ENCODE results near the gene WNT6. TPM values are rescaled to one million over a fixed set of nuclear protein-coding genes. Genes with fewer than 3 reads are reported as not detected.

The WNT6 gene
- total RNA-seq, 2 experiments from 2014 or later = not detected

DNA sequence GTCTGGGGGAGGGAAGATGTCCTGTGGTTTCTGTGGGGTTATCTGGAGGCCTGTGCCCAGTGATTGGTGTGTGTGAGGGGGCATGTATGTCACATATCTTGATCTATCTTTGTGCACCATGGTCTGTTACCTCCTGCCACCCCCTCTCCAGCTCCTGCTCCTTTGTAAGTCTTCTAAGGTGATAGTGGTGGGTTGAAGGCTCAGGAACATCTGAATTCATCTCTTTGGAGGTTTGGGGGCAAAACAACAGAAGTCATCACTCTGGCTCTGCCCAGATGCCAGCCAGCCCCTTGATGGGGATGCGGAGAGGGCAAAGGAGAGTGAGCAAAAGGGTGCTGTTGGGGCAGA is 2.7 kb upstream of the WNT6 start:
- no peaks in the 10 kb centered on the region for H3K36me3 Mint-ChIP-seq
- no peak overlapping the region for H3K4me3 Mint-ChIP-seq
- ATAC-seq (ENCODE audit: low read depth) (no peak), DNase-seq (peak; percentile 25)
- no peak overlapping the region for H3K27ac Mint-ChIP-seq
- peaks cover 12% of the 10 kb centered on the region for H3K4me1 Mint-ChIP-seq
- POLR2A ChIA-PET = no interaction called here
- peaks cover 85% of the 10 kb centered on the region for H3K27me3 Mint-ChIP-seq
- no peaks in the 10 kb centered on the region for H3K9me3 Mint-ChIP-seq

DNA sequence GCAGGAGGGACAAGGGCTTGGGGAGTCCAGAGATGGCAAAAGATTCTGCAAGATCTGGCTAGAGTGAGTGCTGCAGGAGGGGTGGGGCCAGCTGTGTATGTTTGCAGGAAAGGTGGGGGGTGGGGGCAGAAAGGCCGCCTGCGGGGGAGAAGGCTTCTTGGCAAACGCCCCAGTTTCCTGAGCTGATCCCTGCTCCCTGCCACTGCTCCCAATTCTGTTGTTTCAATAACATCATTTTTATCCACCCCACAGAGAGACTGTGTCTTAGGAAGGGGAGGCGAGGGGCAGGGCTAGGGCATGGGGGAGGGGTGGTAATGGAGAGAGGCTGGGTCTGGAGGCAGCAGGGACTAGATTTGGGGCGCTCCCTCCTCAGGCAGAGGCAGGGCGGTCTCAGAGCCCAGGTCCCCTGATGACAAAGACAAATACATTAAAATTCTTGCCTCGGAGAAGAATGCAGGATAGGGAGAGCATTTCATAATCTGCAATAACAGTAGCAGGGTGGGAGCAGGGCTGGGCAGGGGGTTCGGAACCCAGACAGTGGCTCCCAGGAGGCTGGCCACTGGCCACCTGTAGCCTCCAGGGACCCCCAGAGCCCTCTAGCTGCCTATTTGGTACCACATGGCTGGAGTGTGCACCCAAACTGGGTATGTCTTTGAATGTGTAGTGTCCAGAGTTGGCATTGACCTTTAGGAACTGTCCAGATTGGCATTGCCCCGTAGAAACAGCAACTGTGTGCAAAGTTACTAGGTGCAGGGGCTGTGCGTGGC is 2.1 kb upstream of the WNT6 start:
- Mint-ChIP-seq H3K27me3 (peaks cover 89% of the 10 kb centered on the region), H3K27ac (no peak overlapping the region), H3K9me3 (no peaks in the 10 kb centered on the region), H3K4me3 (no peak overlapping the region), H3K36me3 (no peaks in the 10 kb centered on the region), H3K4me1 (peaks cover 12% of the 10 kb centered on the region)
- DNase-seq = no peak
- ATAC-seq (ENCODE audit: low read depth) = no peak
- POLR2A ChIA-PET = no interaction called here

DNA sequence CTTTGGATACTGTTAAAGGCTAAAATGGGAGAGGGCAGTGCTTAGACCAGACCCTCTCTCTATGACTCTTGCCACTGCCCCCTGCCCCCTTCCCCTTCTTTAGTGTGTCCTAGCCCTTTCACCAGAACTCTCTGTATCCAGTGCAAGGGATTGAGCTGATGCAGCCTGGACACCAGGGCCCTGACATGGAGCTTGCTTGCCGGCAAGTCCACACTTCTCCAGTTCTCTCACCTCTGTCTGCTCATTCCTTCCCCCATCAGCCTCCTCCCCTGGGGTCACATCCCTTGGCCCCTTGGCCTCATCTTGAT is 1.5 kb upstream of the WNT6 start:
- POLR2A ChIA-PET = no interaction called here
- H3K36me3 Mint-ChIP-seq = no peaks in the 10 kb centered on the region
- peaks cover 12% of the 10 kb centered on the region for H3K4me1 Mint-ChIP-seq
- no peak overlapping the region for H3K27ac Mint-ChIP-seq
- DNase-seq = no peak
- H3K27me3 Mint-ChIP-seq = peaks cover 89% of the 10 kb centered on the region
- no peak for ATAC-seq (ENCODE audit: low read depth)
- no peak overlapping the region for H3K4me3 Mint-ChIP-seq
- H3K9me3 Mint-ChIP-seq = no peaks in the 10 kb centered on the region

DNA sequence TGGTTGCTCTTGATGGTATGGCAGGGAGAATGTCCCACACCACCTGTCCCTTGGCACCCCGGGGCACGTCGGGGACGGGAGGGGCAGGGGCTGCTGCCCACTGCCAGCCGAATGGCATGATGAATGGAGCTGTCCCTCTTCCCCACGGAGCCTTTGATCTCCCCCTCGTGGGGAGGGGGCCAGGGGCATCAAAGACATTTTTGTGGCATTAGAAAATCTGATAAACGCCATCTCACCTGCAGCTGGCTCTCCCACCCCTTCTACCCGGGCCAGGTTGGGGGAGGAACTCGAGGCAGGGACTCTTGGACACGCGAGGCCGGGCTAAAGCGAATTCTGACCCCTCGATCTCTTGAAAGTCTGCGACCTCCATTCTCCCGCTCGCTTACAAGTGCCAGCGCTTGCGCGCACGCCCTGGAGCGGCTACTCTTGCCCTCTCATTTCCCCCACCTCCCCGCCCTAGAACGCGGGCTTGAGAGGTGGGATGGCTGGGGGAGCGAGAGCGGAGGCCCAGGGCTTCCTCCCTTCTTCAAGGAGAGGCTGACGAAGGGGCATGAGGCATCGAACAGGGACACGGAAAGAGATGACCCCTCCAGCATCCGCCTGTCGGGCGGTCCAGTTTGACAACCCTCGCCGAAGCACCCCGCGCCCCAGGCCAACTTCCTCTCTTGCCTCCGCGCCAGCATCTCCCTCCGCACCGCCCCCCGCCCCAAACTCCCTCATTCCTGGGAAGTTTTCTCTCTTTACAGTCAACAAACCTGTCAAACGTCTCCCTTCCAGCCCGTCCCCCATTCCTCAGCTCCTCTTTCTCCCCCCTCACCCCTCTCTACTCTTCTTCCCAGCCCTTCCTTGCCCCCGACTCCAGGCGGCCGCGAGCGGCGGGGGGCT is 692 bp upstream of the WNT6 start:
- Mint-ChIP-seq H3K27ac (no peak overlapping the region), H3K27me3 (peaks cover 89% of the 10 kb centered on the region), H3K9me3 (no peaks in the 10 kb centered on the region), H3K36me3 (no peaks in the 10 kb centered on the region), H3K4me1 (peaks cover 10% of the 10 kb centered on the region), H3K4me3 (peak overlapping the region; percentile 37)
- ATAC-seq (ENCODE audit: low read depth) (no peak), DNase-seq (no peak)
- POLR2A ChIA-PET = no interaction called here

DNA sequence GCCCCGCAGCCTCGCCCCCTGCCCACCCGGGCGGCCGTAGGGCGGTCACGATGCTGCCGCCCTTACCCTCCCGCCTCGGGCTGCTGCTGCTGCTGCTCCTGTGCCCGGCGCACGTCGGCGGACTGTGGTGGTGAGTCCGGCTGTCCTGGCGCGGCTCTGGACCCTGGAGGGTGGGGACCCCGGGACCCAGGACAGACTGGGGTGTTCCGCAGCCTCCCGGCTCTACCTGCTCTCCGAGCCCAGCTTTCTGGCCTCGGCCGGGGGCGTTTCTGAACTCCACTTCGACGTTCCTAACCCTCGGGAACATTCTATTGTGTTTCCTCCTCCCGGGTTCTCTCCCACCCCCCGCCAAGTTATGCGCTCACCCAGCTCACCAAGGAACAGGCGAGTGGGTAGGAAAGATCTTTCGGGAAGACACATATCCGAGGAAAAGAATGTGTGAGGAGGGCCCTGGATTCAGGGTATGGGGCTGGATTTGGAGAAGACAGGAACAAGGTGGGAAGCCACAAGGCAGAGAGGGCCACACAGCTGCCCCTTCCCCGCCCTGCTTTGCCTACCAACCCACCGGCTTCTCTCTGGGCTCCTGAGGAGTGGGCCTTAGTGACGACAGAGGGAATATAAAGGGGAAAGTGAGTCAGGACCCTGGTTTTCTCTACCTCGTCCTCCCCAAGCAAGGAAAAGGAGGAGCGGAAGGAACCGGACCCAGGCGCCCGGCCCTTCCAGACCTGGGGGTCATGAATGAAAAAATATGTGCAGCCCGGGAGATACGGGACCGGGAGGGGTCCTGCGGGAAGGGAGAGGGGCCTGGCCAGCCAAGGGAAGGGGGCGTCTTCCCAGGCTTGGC is 605 bp downstream of the WNT6 start:
- H3K27me3 Mint-ChIP-seq = peaks cover 82% of the 10 kb centered on the region
- ATAC-seq (ENCODE audit: low read depth) = no peak
- POLR2A ChIA-PET = no interaction called here
- no peaks in the 10 kb centered on the region for H3K36me3 Mint-ChIP-seq
- no peaks in the 10 kb centered on the region for H3K9me3 Mint-ChIP-seq
- H3K27ac Mint-ChIP-seq = no peak overlapping the region
- H3K4me3 Mint-ChIP-seq = peak overlapping the region; percentile 16
- DNase-seq = peak; percentile 17
- peaks cover 10% of the 10 kb centered on the region for H3K4me1 Mint-ChIP-seq

DNA sequence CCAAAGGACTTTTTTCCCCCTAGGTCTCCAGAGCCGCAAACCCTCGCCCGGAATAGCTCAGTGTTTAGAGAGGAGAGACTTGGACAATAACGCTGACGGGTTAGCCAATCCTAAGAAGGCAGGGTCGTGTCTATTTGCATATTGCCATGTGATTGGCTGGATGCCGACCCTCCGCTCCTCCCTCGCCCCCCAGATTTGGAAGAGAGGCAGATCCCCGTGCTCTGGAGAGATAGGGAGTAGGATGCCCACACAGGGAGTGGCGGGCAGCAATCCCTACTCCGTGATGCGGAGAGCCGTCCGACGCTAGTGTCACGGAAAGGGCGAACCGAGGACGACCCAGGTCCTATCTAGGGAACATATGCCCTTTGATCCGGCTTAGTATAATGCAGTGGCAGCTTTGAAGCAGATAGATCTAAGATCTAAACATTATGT is 1.4 kb downstream of the WNT6 start:
- no peak for ATAC-seq (ENCODE audit: low read depth)
- H3K4me1 Mint-ChIP-seq = peaks cover 10% of the 10 kb centered on the region
- no peaks in the 10 kb centered on the region for H3K36me3 Mint-ChIP-seq
- H3K4me3 Mint-ChIP-seq = peak overlapping the region; percentile 22
- no peak overlapping the region for H3K27ac Mint-ChIP-seq
- POLR2A ChIA-PET = no interaction called here
- peaks cover 76% of the 10 kb centered on the region for H3K27me3 Mint-ChIP-seq
- no peaks in the 10 kb centered on the region for H3K9me3 Mint-ChIP-seq
- DNase-seq = peak; percentile 25

DNA sequence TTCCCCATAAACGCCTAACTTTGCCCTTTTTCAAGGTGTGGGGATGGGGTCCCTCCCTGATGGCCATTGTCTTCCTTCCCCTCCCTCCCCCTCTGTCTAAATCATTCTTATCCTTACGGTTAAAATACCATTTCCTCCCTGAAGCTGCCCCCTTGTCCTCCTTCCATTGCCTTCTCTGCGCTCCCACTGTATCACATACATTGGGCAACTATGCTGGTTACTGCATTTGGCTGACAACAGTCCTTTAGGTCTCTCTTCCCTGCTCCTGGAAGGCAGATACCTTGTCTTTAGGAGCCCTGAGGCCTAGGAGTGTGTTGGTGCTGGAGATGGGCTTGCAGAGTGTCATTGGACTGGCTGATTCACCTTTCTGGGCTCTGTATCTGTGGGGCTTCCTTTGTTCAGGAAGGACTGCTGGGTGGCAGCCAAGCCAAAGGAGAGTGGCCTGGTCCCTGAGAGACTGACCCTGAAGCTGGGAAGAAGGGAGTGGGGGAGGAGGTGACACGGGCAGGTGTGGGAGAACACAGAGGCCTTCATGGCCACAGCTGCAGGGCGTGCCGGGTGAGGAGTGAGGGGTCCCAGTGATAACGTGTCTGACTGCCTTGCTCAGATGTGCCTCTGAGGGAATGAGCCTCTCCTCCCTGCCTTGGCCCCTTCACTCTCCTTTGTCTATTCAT is 2.2 kb downstream of the WNT6 start:
- POLR2A ChIA-PET = no interaction called here
- peak; percentile 16 for DNase-seq
- Mint-ChIP-seq H3K36me3 (no peaks in the 10 kb centered on the region), H3K27ac (no peak overlapping the region), H3K4me3 (no peak overlapping the region), H3K9me3 (no peaks in the 10 kb centered on the region), H3K27me3 (peaks cover 74% of the 10 kb centered on the region), H3K4me1 (peaks cover 10% of the 10 kb centered on the region)
- ATAC-seq (ENCODE audit: low read depth) = no peak

DNA sequence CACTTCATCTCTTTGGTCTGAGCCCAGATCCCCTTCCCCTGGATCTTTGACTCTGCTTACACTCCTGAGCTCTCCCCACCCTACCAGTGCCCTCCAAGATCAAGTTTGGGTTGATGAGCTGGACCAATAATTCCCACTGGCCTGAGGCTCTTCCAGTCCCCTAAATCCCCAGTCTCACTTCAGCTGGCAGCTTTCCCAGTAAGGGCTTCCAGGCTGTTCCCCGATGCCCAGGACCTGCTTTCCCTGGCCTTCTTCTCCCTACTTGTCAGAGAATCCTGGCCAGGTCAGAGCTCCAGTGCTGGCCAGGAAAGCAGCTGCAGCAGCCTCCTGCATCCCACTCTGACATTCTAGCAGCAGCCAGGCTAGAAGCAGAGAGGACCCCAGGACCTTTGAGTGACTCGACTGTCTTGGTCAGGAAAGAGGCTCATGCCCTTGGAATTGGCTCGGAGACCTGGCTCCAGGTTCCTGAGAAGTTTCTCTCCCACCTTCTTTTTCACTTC is 3.5 kb downstream of the WNT6 start:
- Mint-ChIP-seq H3K27me3 (peaks cover 68% of the 10 kb centered on the region), H3K9me3 (no peaks in the 10 kb centered on the region)
- POLR2A ChIA-PET = no interaction called here

DNA sequence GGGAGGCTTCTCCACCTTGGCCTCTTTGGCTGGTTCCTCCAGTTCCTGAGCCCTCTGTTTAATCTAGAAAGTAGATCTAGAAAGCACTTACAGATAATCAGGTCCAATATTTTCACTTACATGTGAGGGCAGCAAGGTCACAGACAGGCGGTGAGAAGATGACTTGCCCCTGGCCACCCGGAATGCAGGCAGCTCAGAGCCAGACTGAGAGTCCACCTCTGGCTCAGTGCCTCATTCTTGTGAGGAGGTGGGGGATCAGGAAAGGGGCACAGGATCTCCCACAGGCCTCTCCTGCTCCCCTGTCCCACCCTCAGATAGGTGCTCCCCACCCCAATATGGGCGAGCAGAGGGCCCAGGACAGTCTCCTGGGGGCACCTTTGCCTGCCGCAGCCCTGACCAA is 5.8 kb downstream of the WNT6 start:
- DNase-seq = no peak
- H3K4me1 Mint-ChIP-seq = peaks cover 7% of the 10 kb centered on the region
- no peaks in the 10 kb centered on the region for H3K36me3 Mint-ChIP-seq
- peaks cover 75% of the 10 kb centered on the region for H3K27me3 Mint-ChIP-seq
- H3K27ac Mint-ChIP-seq = no peak overlapping the region
- POLR2A ChIA-PET = no interaction called here
- no peaks in the 10 kb centered on the region for H3K9me3 Mint-ChIP-seq
- ATAC-seq (ENCODE audit: low read depth) = no peak
- H3K4me3 Mint-ChIP-seq = no peak overlapping the region

More for the DNA sequence above, 3.5 kb downstream of the WNT6 start:
- no peak overlapping the region for H3K27ac Mint-ChIP-seq
- H3K36me3 Mint-ChIP-seq = no peaks in the 10 kb centered on the region
- DNase-seq = peak; percentile 18
- no peak overlapping the region for H3K4me3 Mint-ChIP-seq
- ATAC-seq (ENCODE audit: low read depth) = no peak
- peaks cover 10% of the 10 kb centered on the region for H3K4me1 Mint-ChIP-seq

DNA sequence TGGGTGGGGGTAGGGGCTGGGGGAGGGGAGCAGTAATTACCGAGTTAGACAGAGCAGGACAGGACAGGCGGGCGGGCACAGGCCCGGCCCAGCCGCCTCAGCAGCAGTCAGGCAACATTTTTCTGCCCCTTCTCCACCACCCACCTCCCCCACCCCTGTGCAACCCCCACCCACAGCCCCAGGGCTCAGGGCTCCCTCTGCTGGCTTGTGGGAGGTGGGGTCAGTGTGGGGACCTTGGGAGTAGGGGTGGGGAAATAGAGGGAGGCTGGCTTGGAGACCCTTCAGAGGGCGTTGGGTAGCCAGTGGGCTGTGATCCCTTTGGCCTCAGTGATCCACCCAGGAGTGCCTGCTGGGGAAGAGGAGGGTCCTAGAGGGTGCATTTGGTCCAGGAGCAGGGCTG is 6.4 kb downstream of the WNT6 start:
- Mint-ChIP-seq H3K27me3 (peaks cover 75% of the 10 kb centered on the region), H3K4me1 (peaks cover 4% of the 10 kb centered on the region), H3K9me3 (no peaks in the 10 kb centered on the region), H3K36me3 (no peaks in the 10 kb centered on the region), H3K4me3 (no peak overlapping the region), H3K27ac (no peak overlapping the region)
- no peak for ATAC-seq (ENCODE audit: low read depth)
- no peak for DNase-seq
- POLR2A ChIA-PET = no interaction called here

DNA sequence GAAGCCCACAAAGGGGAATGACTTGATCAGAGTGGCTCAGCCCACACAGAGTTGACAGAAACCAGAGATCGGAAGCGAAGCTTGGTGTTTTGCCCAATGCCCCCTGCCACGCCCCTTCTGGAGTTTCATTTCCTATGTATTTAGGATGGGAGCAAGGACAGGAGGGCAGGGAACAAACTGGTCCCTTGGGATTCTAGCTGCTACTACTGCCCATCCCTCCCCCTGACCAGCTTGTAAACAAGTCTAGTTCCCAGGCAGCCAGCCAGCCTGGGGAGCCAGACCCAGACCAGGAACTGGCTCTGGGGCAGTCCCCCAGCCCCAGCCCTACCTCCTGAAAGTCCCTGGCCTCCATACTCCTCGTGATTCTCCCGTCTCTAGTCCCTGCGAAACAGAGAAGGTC is 8.3 kb downstream of the WNT6 start:
- POLR2A ChIA-PET = no interaction called here

DNA sequence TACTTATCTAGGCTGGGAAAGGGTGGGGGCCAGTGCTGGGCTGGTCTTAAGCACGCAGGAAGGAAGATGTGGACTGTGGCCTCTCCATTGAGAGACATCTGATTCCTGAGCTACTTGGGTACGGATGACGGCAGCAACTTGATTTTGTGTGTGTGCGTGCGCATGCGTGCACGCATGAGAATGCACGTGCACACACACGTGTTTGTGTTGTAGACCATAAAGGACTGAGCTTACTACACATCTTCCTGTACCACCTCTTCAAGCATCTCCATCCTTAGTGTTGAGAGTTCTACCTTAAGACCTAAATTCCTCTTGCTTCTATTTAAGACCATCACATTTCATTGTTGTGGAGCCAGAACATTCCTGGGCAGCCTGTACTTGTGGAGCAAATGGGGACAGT is 9.5 kb downstream of the WNT6 start:
- no peak for ATAC-seq (ENCODE audit: low read depth)
- no peak overlapping the region for H3K27ac Mint-ChIP-seq
- H3K36me3 Mint-ChIP-seq = no peaks in the 10 kb centered on the region
- POLR2A ChIA-PET = no interaction called here
- H3K9me3 Mint-ChIP-seq = no peaks in the 10 kb centered on the region
- H3K4me3 Mint-ChIP-seq = no peak overlapping the region
- peaks cover 7% of the 10 kb centered on the region for H3K4me1 Mint-ChIP-seq
- peaks cover 64% of the 10 kb centered on the region for H3K27me3 Mint-ChIP-seq
- no peak for DNase-seq

More for the DNA sequence above, 8.3 kb downstream of the WNT6 start:
- Mint-ChIP-seq H3K27me3 (peaks cover 71% of the 10 kb centered on the region), H3K27ac (no peak overlapping the region), H3K4me1 (peaks cover 4% of the 10 kb centered on the region), H3K4me3 (no peak overlapping the region), H3K9me3 (no peaks in the 10 kb centered on the region), H3K36me3 (no peaks in the 10 kb centered on the region)
- no peak for DNase-seq
- no peak for ATAC-seq (ENCODE audit: low read depth)

DNA sequence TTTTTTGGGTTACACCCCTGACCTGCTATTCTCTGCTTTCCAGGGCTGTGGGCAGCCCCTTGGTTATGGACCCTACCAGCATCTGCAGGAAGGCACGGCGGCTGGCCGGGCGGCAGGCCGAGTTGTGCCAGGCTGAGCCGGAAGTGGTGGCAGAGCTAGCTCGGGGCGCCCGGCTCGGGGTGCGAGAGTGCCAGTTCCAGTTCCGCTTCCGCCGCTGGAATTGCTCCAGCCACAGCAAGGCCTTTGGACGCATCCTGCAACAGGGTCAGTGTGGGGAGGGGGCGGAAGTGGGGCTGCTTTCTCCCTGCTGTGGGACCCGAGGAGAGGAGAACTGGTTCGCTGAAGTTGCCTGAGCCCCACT is 11.4 kb downstream of the WNT6 start:
- no peak for ATAC-seq (ENCODE audit: low read depth)

More for the DNA sequence above, 11.4 kb downstream of the WNT6 start:
- H3K27ac Mint-ChIP-seq = no peak overlapping the region
- H3K9me3 Mint-ChIP-seq = no peaks in the 10 kb centered on the region
- peaks cover 74% of the 10 kb centered on the region for H3K27me3 Mint-ChIP-seq
- no peaks in the 10 kb centered on the region for H3K36me3 Mint-ChIP-seq
- no peak for DNase-seq
- POLR2A ChIA-PET = no interaction called here
- H3K4me1 Mint-ChIP-seq = peaks cover 8% of the 10 kb centered on the region
- peak overlapping the region; percentile 20 for H3K4me3 Mint-ChIP-seq

Measured in activated naive CD8-positive, alpha-beta T cell treated with anti-CD3 and anti-CD28 coated beads, Interleukin-2, amount 10 ng/mL, durations not matched to agents 7 days and 5 days (primary cell).